HUES64 (cell line): Measurements from ENCODE around the gene MDK.

ENCODE experiments used
- H3K27ac ChIP-seq: 2 replicates; pipeline ENCODE4 v1.7.0; 2013; ENCODE audit warnings: low read depth, low read length, inconsistent platforms
- H3K27me3 ChIP-seq: 2 replicates; pipeline ENCODE4 v1.6.1; 2013; ENCODE audit warnings: mild to moderate bottlenecking, low read length; ENCODE audit not compliant: insufficient read depth
- H3K36me3 ChIP-seq: 2 replicates; pipeline ENCODE4 v1.6.1; 2013; ENCODE audit warnings: mild to moderate bottlenecking, low read length; ENCODE audit not compliant: insufficient read depth
- H3K4me1 ChIP-seq: 2 replicates; pipeline ENCODE4 v1.6.1; 2013; ENCODE audit warnings: mild to moderate bottlenecking, low read length, moderate library complexity; ENCODE audit not compliant: insufficient read depth
- H3K4me3 ChIP-seq: 2 replicates; pipeline ENCODE4 v1.5.1; 2013; ENCODE audit warnings: mild to moderate bottlenecking, low read length, moderate library complexity
- H3K9ac ChIP-seq: 2 replicates; pipeline ENCODE4 v1.6.1; 2013; ENCODE audit warnings: mild to moderate bottlenecking, low read depth, low read length
- H3K9me3 ChIP-seq: 2 replicates; pipeline ENCODE4 v1.6.1; 2013; ENCODE audit warnings: low read depth, low read length; ENCODE audit not compliant: insufficient read depth
- WGBS: fragments of 150-250, 120-280 bp; methylation state at CpG from one replicate; pipeline ENCODE4 v1.1.7; 2013; ENCODE audit warnings: missing lambda C conversion rate; 5-methylcytosine and 5-hydroxymethylcytosine counted together

Gene MDK

GRCh38 chr11:46361283-46362155 is 19.9 kb upstream of the MDK start:
- peak overlapping the region; percentile 40; the same call in 1 of the 2 replicates for H3K27ac ChIP-seq
- H3K9ac ChIP-seq: no peak overlapping the region
- H3K9me3 ChIP-seq: no peaks in the 10 kb centered on the region
- no peak overlapping the region for H3K4me3 ChIP-seq
- 0 out of 2 replicates have a peak, but pooled peaks cover under 1% of the 10 kb centered on the region for H3K36me3 ChIP-seq
- WGBS: 67% methylated on average over 24 of the region's 26 CpGs
- H3K4me1 ChIP-seq: peaks cover 21% of the 10 kb centered on the region
- no peaks in the 10 kb centered on the region for H3K27me3 ChIP-seq

- Histone ChIP-seq H3K27me3 (no peaks in the 10 kb centered on the region), H3K9me3 (no peaks in the 10 kb centered on the region), H3K9ac (no peak overlapping the region; the same call in 1 of the 2 replicates), H3K4me3 (no peak overlapping the region), H3K4me1 (peaks cover 12% of the 10 kb centered on the region; the same call in 1 of the 2 replicates), H3K36me3 (no peaks in the 10 kb centered on the region), H3K27ac (0 out of 2 replicates have a peak overlapping the region, but pooled peaks have one; percentile 35)
- 92% methylated on average over 20 of the region's 20 CpGs for WGBS
Measured at GRCh38 chr11:46362156-46363030, 19.1 kb upstream of the MDK start.

- Histone ChIP-seq H3K27ac (0 out of 2 replicates have a peak overlapping the region, but pooled peaks have one; percentile 35), H3K9ac (no peak overlapping the region; the same call in 1 of the 2 replicates), H3K36me3 (peaks cover 3% of the 10 kb centered on the region), H3K4me3 (no peak overlapping the region), H3K9me3 (no peaks in the 10 kb centered on the region), H3K4me1 (peaks cover 12% of the 10 kb centered on the region; the same call in 1 of the 2 replicates), H3K27me3 (no peaks in the 10 kb centered on the region)
- WGBS: 71% methylated on average over 9 of the region's 9 CpGs
Measured at GRCh38 chr11:46363031-46363407, 18.4 kb upstream of the MDK start.

- H3K27me3 ChIP-seq: no peaks in the 10 kb centered on the region
- 88% methylated on average over 21 of the region's 21 CpGs for WGBS
- peaks cover 8% of the 10 kb centered on the region for H3K36me3 ChIP-seq
- no peak overlapping the region for H3K4me3 ChIP-seq
- H3K4me1 ChIP-seq: peaks cover 12% of the 10 kb centered on the region; the same call in 1 of the 2 replicates
- no peak overlapping the region for H3K27ac ChIP-seq
- H3K9me3 ChIP-seq: no peaks in the 10 kb centered on the region
- no peak overlapping the region for H3K9ac ChIP-seq
Measured at GRCh38 chr11:46363455-46364005, 17.9 kb upstream of the MDK start.

GRCh38 chr11:46364056-46364455 is 17.4 kb upstream of the MDK start:
- no peak overlapping the region for H3K9ac ChIP-seq
- WGBS: 92% methylated on average over 9 of the region's 9 CpGs
- no peak overlapping the region for H3K4me3 ChIP-seq
- no peak overlapping the region for H3K27ac ChIP-seq
- no peaks in the 10 kb centered on the region for H3K9me3 ChIP-seq
- H3K4me1 ChIP-seq: peaks cover 12% of the 10 kb centered on the region; the same call in 1 of the 2 replicates
- no peaks in the 10 kb centered on the region for H3K27me3 ChIP-seq
- H3K36me3 ChIP-seq: peaks cover 11% of the 10 kb centered on the region

GRCh38 chr11:46364791-46365190 is 16.7 kb upstream of the MDK start:
- H3K9ac ChIP-seq: no peak overlapping the region
- WGBS: 89% methylated on average over 3 of the region's 3 CpGs

GRCh38 chr11:46366260-46366659 is 15.2 kb upstream of the MDK start:
- no peaks in the 10 kb centered on the region for H3K9me3 ChIP-seq
- H3K4me1 ChIP-seq: peaks cover 15% of the 10 kb centered on the region; the same call in 1 of the 2 replicates
- 96% methylated on average over 22 of the region's 22 CpGs for WGBS
- no peaks in the 10 kb centered on the region for H3K27me3 ChIP-seq
- H3K9ac ChIP-seq: no peak overlapping the region
- peaks cover 19% of the 10 kb centered on the region for H3K36me3 ChIP-seq
- no peak overlapping the region for H3K4me3 ChIP-seq
- H3K27ac ChIP-seq: no peak overlapping the region

More at GRCh38 chr11:46364791-46365190, 16.7 kb upstream of the MDK start:
- Histone ChIP-seq H3K36me3 (peaks cover 12% of the 10 kb centered on the region), H3K27ac (no peak overlapping the region), H3K27me3 (no peaks in the 10 kb centered on the region), H3K4me3 (no peak overlapping the region), H3K4me1 (peaks cover 15% of the 10 kb centered on the region; the same call in 1 of the 2 replicates), H3K9me3 (no peaks in the 10 kb centered on the region)

GRCh38 chr11:46366661-46367161 is 14.8 kb upstream of the MDK start:
- Histone ChIP-seq H3K36me3 (peaks cover 21% of the 10 kb centered on the region), H3K27me3 (no peaks in the 10 kb centered on the region), H3K9me3 (no peaks in the 10 kb centered on the region), H3K27ac (no peak overlapping the region), H3K4me3 (no peak overlapping the region), H3K9ac (no peak overlapping the region), H3K4me1 (peaks cover 12% of the 10 kb centered on the region; the same call in 1 of the 2 replicates)
- WGBS: 94% methylated on average over 31 of the region's 31 CpGs

GRCh38 chr11:46367244-46367915 is 14.1 kb upstream of the MDK start:
- peaks cover 28% of the 10 kb centered on the region for H3K36me3 ChIP-seq
- no peaks in the 10 kb centered on the region for H3K27me3 ChIP-seq
- peaks cover 12% of the 10 kb centered on the region; the same call in 1 of the 2 replicates for H3K4me1 ChIP-seq
- H3K27ac ChIP-seq: no peak overlapping the region
- H3K4me3 ChIP-seq: no peak overlapping the region
- 49% methylated on average over 32 of the region's 32 CpGs for WGBS
- no peak overlapping the region for H3K9ac ChIP-seq
- H3K9me3 ChIP-seq: no peaks in the 10 kb centered on the region

GRCh38 chr11:46367916-46368267 is 13.6 kb upstream of the MDK start:
- H3K4me3 ChIP-seq: no peak overlapping the region
- WGBS: 90% methylated on average over 12 of the region's 12 CpGs
- peaks cover 9% of the 10 kb centered on the region; the same call in 1 of the 2 replicates for H3K4me1 ChIP-seq
- H3K9ac ChIP-seq: no peak overlapping the region
- H3K36me3 ChIP-seq: peaks cover 32% of the 10 kb centered on the region
- H3K9me3 ChIP-seq: no peaks in the 10 kb centered on the region
- no peak overlapping the region for H3K27ac ChIP-seq
- H3K27me3 ChIP-seq: no peaks in the 10 kb centered on the region
